Hepatocyte (in vitro differentiated cells): Measurements from ENCODE around the gene NIT2. TPM values are rescaled to one million over a fixed set of nuclear protein-coding genes. Genes with fewer than 3 reads are reported as not detected.

Source experiments
- DNase-seq: peaks from one replicate; pipeline ENCODE4 v3.0.0-alpha.2; 2016; ENCODE audit warnings: low spot score
- H2AFZ ChIP-seq: fragments of 200-600 bp; sonication (generic); 2 replicates; pipeline ENCODE4 v1.6.0; 2016; ENCODE audit warnings: antibody characterized with exemption, mild to moderate bottlenecking
- H3K27ac ChIP-seq: fragments of 200-600 bp; sonication (generic); 2 replicates; pipeline ENCODE4 v1.5.1; 2016; ENCODE audit warnings: mild to moderate bottlenecking
- H3K27me3 ChIP-seq: fragments of 200-600 bp; sonication (generic); 2 replicates; pipeline ENCODE4 v1.6.1; 2016
- H3K36me3 ChIP-seq: fragments of 200-600 bp; sonication (generic); replicated peaks from 2 replicates; pipeline ENCODE4 v1.5.1; 2016; ENCODE audit warnings: low read depth; ENCODE audit not compliant: insufficient read depth
- H3K4me1 ChIP-seq: fragments of 200-600 bp; sonication (generic); 2 replicates; pipeline ENCODE4 v1.5.1; 2016; ENCODE audit warnings: mild to moderate bottlenecking, moderate library complexity; ENCODE audit not compliant: insufficient read depth
- H3K4me2 ChIP-seq: fragments of 200-600 bp; sonication (generic); 2 replicates; pipeline ENCODE4 v1.6.0; 2016
- H3K4me3 ChIP-seq: fragments of 200-600 bp; sonication (generic); 2 replicates; pipeline ENCODE4 v1.5.1; 2016; ENCODE audit warnings: mild to moderate bottlenecking
- H3K79me2 ChIP-seq: fragments of 200-600 bp; sonication (generic); 2 replicates; pipeline ENCODE4 v1.6.0; 2017; ENCODE audit warnings: mild to moderate bottlenecking
- H3K9me2 ChIP-seq: fragments of 200-600 bp; sonication (generic); replicated peaks from 2 replicates; pipeline ENCODE4 v1.6.0; 2017; ENCODE audit warnings: mild to moderate bottlenecking; ENCODE audit not compliant: insufficient read depth
- H3K9me3 ChIP-seq: fragments of 200-600 bp; sonication (generic); 2 replicates; pipeline ENCODE4 v1.5.1; 2016; ENCODE audit warnings: low read depth, mild to moderate bottlenecking
- H4K20me1 ChIP-seq: fragments of 200-600 bp; sonication (generic); 2 replicates; pipeline ENCODE4 v1.6.0; 2016; ENCODE audit warnings: mild to moderate bottlenecking; ENCODE audit not compliant: insufficient read depth, poor library complexity, severe bottlenecking
- CTCF ChIP-seq: fragments of 200-600 bp; sonication (generic); IDR thresholded peaks from 2 replicates; pipeline ENCODE4 v1.5.1; 2016; ENCODE audit warnings: antibody characterized with exemption, mild to moderate bottlenecking; ENCODE audit not compliant: poor library complexity
- EZH2 ChIP-seq: fragments of 200-600 bp; sonication (generic); IDR thresholded peaks from 2 replicates; pipeline ENCODE4 v1.6.1; 2016; ENCODE audit warnings: antibody characterized with exemption, mild to moderate bottlenecking, borderline replicate concordance
- EZH2phosphoT487 ChIP-seq: fragments of 200-600 bp; sonication (generic); IDR thresholded peaks from one replicate; pipeline ENCODE4 v1.6.1; 2018; ENCODE audit warnings: antibody characterized with exemption, mild to moderate bottlenecking, low read depth, moderate library complexity; ENCODE audit not compliant: unreplicated experiment, severe bottlenecking
- WGBS: methylation state at CpG from one replicate; pipeline ENCODE4 v1.1.6; 2016; ENCODE audit warnings: low lambda C conversion rate; ENCODE audit errors: missing lambda C conversion rate; 5-methylcytosine and 5-hydroxymethylcytosine counted together
- polyA plus RNA-seq: library from polyadenylated mRNA; unstranded; fragments of >200 nt; fragmentation: Nextera tagmentation; extraction: Ambion mirVana; gene quantifications from 2 replicates; pipeline ENCODE4 v1.2.1, GENCODE V29; 2016
- total RNA-seq: library from RNA; depleted of rRNA; stranded (reverse); fragments of >200 nt; gene quantifications from 2 replicates; pipeline ENCODE4 v1.2.3, GENCODE V29; 2014

NIT2 gene
- total and polyA plus RNA-seq, 2 experiments from 2014 or later: 45.2 to 96.9 TPM

- Histone ChIP-seq H3K36me3 (no peaks in the 10 kb centered on the region), H3K9me3 (no peaks in the 10 kb centered on the region), H3K4me3 (no peak overlapping the region), H3K27me3 (no peaks in the 10 kb centered on the region), H3K4me1 (no peaks in the 10 kb centered on the region), H3K79me2 (no peaks in the 10 kb centered on the region), H3K4me2 (no peak overlapping the region), H2AFZ (no peak overlapping the region), H3K9me2 (no peaks in the 10 kb centered on the region), H4K20me1 (no peaks in the 10 kb centered on the region), H3K27ac (no peak overlapping the region)
- no peak for TF ChIP-seq EZH2
- TF ChIP-seq EZH2phosphoT487: no peak
- TF ChIP-seq CTCF: no peak
- DNase-seq: no peak
- 86% methylated on average over 1 of the region's 1 CpG for WGBS
Measured at GRCh38 chr3:100306695-100307094, 27.9 kb upstream of the NIT2 start.

GRCh38 chr3:100310355-100310965 is 24.1 kb upstream of the NIT2 start:
- Histone ChIP-seq H3K27me3 (no peaks in the 10 kb centered on the region), H3K4me3 (no peak overlapping the region), H3K4me2 (no peak overlapping the region), H3K36me3 (no peaks in the 10 kb centered on the region), H3K4me1 (no peaks in the 10 kb centered on the region), H2AFZ (no peak overlapping the region), H3K9me2 (no peaks in the 10 kb centered on the region), H3K9me3 (no peaks in the 10 kb centered on the region), H3K79me2 (no peaks in the 10 kb centered on the region), H3K27ac (no peak overlapping the region), H4K20me1 (no peaks in the 10 kb centered on the region)
- 68% methylated on average over 3 of the region's 3 CpGs for WGBS
- no peak for DNase-seq
- TF ChIP-seq CTCF (no peak), EZH2phosphoT487 (no peak), EZH2 (no peak)

GRCh38 chr3:100311011-100311410 is 23.5 kb upstream of the NIT2 start:
- 72% methylated on average over 2 of the region's 2 CpGs for WGBS
- Histone ChIP-seq H3K27ac (no peak overlapping the region), H3K4me3 (no peak overlapping the region), H3K4me1 (no peaks in the 10 kb centered on the region), H3K27me3 (no peaks in the 10 kb centered on the region), H3K36me3 (no peaks in the 10 kb centered on the region), H3K9me2 (no peaks in the 10 kb centered on the region), H3K4me2 (no peak overlapping the region), H4K20me1 (no peaks in the 10 kb centered on the region), H3K79me2 (no peaks in the 10 kb centered on the region), H3K9me3 (no peaks in the 10 kb centered on the region), H2AFZ (no peak overlapping the region)
- DNase-seq: no peak
- TF ChIP-seq CTCF (no peak), EZH2 (no peak), EZH2phosphoT487 (no peak)
